ENCODE measurements around the gene ASB4.
"Not testable (repeated sequence)": the region's sequence is repeated elsewhere in the genome, so short reads cannot be mapped to it uniquely, and the experiment has no call there.

Gene ASB4

GRCh38 chr7:95549818-95550529 lies 64.2 kb downstream of the ASB4 start:
- Mint-ChIP-seq H3K4me3 (no peak overlapping the region), H3K27ac (no peak overlapping the region), H3K9me3 (no peaks in the 10 kb centered on the region), H3K27me3 (peaks cover 10% of the 10 kb centered on the region), H3K4me1 (peaks cover 14% of the 10 kb centered on the region), H3K36me3 (no peaks in the 10 kb centered on the region)
- ATAC-seq = no peak

- no peaks in the 10 kb centered on the region for H3K36me3 Mint-ChIP-seq
- H3K27me3 Mint-ChIP-seq = peaks cover 10% of the 10 kb centered on the region
- no peaks in the 10 kb centered on the region for H3K9me3 Mint-ChIP-seq
- no peak overlapping the region for H3K27ac Mint-ChIP-seq
- H3K4me1 Mint-ChIP-seq = peaks cover 10% of the 10 kb centered on the region
- ATAC-seq = no peak
- H3K4me3 Mint-ChIP-seq = no peak overlapping the region
Observed at GRCh38 chr7:95550546-95550945, 64.8 kb downstream of the ASB4 start.

GRCh38 chr7:95552010-95552926 lies 66.5 kb downstream of the ASB4 start:
- not testable (repeated sequence) for ATAC-seq, H3K4me1 Mint-ChIP-seq, H3K27ac Mint-ChIP-seq, H3K4me3 Mint-ChIP-seq, H3K9me3 Mint-ChIP-seq, H3K36me3 Mint-ChIP-seq
- H3K27me3 Mint-ChIP-seq = peaks cover 10% of the 10 kb centered on the region

GRCh38 chr7:95553939-95554338 lies 68.2 kb downstream of the ASB4 start:
- no peak for ATAC-seq
- Mint-ChIP-seq H3K4me3 (no peak overlapping the region), H3K4me1 (peaks cover 7% of the 10 kb centered on the region), H3K27me3 (peaks cover 10% of the 10 kb centered on the region), H3K36me3 (no peaks in the 10 kb centered on the region), H3K9me3 (no peaks in the 10 kb centered on the region), H3K27ac (no peak overlapping the region)

- H3K36me3 Mint-ChIP-seq = no peaks in the 10 kb centered on the region
- no peak overlapping the region for H3K4me3 Mint-ChIP-seq
- ATAC-seq = no peak
- H3K27ac Mint-ChIP-seq = peak overlapping the region; percentile 12
- peaks cover 10% of the 10 kb centered on the region for H3K27me3 Mint-ChIP-seq
- no peaks in the 10 kb centered on the region for H3K9me3 Mint-ChIP-seq
- H3K4me1 Mint-ChIP-seq = no peaks in the 10 kb centered on the region
Observed at GRCh38 chr7:95556777-95557176, 71.0 kb downstream of the ASB4 start.

GRCh38 chr7:95558864-95559263 lies 73.1 kb downstream of the ASB4 start:
- Mint-ChIP-seq H3K9me3 (peaks cover 3% of the 10 kb centered on the region), H3K27ac (no peak overlapping the region), H3K27me3 (peaks cover 3% of the 10 kb centered on the region), H3K4me3 (no peak overlapping the region), H3K4me1 (no peaks in the 10 kb centered on the region), H3K36me3 (no peaks in the 10 kb centered on the region)
- ATAC-seq = no peak

- Mint-ChIP-seq H3K4me1 (no peaks in the 10 kb centered on the region), H3K9me3 (peaks cover 3% of the 10 kb centered on the region), H3K4me3 (no peak overlapping the region), H3K27me3 (no peaks in the 10 kb centered on the region), H3K27ac (no peak overlapping the region), H3K36me3 (no peaks in the 10 kb centered on the region)
- no peak for ATAC-seq
Observed at GRCh38 chr7:95560674-95561073, 74.9 kb downstream of the ASB4 start.

- H3K27ac Mint-ChIP-seq = no peak overlapping the region
- peaks cover 4% of the 10 kb centered on the region for H3K9me3 Mint-ChIP-seq
- no peaks in the 10 kb centered on the region for H3K27me3 Mint-ChIP-seq
- no peaks in the 10 kb centered on the region for H3K36me3 Mint-ChIP-seq
- H3K4me3 Mint-ChIP-seq = no peak overlapping the region
- ATAC-seq = no peak
- no peaks in the 10 kb centered on the region for H3K4me1 Mint-ChIP-seq
Observed at GRCh38 chr7:95569720-95570119, 84.0 kb downstream of the ASB4 start.

- H3K27ac Mint-ChIP-seq = no peak overlapping the region
- no peaks in the 10 kb centered on the region for H3K36me3 Mint-ChIP-seq
- H3K27me3 Mint-ChIP-seq = no peaks in the 10 kb centered on the region
- H3K9me3 Mint-ChIP-seq = peaks cover 4% of the 10 kb centered on the region
- no peaks in the 10 kb centered on the region for H3K4me1 Mint-ChIP-seq
- no peak overlapping the region for H3K4me3 Mint-ChIP-seq
- ATAC-seq = no peak
Observed at GRCh38 chr7:95577137-95577536, 91.4 kb downstream of the ASB4 start.

- Mint-ChIP-seq H3K9me3 (no peaks in the 10 kb centered on the region), H3K27me3 (no peaks in the 10 kb centered on the region), H3K4me1 (no peaks in the 10 kb centered on the region), H3K27ac (no peak overlapping the region), H3K36me3 (no peaks in the 10 kb centered on the region), H3K4me3 (no peak overlapping the region)
- no peak for ATAC-seq
Observed at GRCh38 chr7:95578299-95578855, 92.6 kb downstream of the ASB4 start.

- no peak for ATAC-seq
- H3K27me3 Mint-ChIP-seq = no peaks in the 10 kb centered on the region
- H3K36me3 Mint-ChIP-seq = peaks cover 4% of the 10 kb centered on the region
- H3K4me1 Mint-ChIP-seq = no peaks in the 10 kb centered on the region
- H3K9me3 Mint-ChIP-seq = no peaks in the 10 kb centered on the region
- no peak overlapping the region for H3K4me3 Mint-ChIP-seq
- H3K27ac Mint-ChIP-seq = no peak overlapping the region
Observed at GRCh38 chr7:95579318-95579717, 93.6 kb downstream of the ASB4 start.

- H3K9me3 Mint-ChIP-seq = no peaks in the 10 kb centered on the region
- ATAC-seq = no peak
- no peaks in the 10 kb centered on the region for H3K27me3 Mint-ChIP-seq
- H3K4me1 Mint-ChIP-seq = no peaks in the 10 kb centered on the region
- H3K27ac Mint-ChIP-seq = no peak overlapping the region
- H3K4me3 Mint-ChIP-seq = no peak overlapping the region
- peaks cover 6% of the 10 kb centered on the region for H3K36me3 Mint-ChIP-seq
Observed at GRCh38 chr7:95581467-95581866, 95.7 kb downstream of the ASB4 start.

- ATAC-seq = no peak
- no peaks in the 10 kb centered on the region for H3K27me3 Mint-ChIP-seq
- H3K4me1 Mint-ChIP-seq = no peaks in the 10 kb centered on the region
- peaks cover 11% of the 10 kb centered on the region for H3K36me3 Mint-ChIP-seq
- no peak overlapping the region for H3K4me3 Mint-ChIP-seq
- no peak overlapping the region for H3K27ac Mint-ChIP-seq
- no peaks in the 10 kb centered on the region for H3K9me3 Mint-ChIP-seq
Observed at GRCh38 chr7:95582578-95583293, 97.0 kb downstream of the ASB4 start.

- no peak for ATAC-seq
- Mint-ChIP-seq H3K4me3 (no peak overlapping the region), H3K27ac (no peak overlapping the region), H3K27me3 (no peaks in the 10 kb centered on the region), H3K4me1 (peaks cover 2% of the 10 kb centered on the region), H3K9me3 (no peaks in the 10 kb centered on the region), H3K36me3 (peaks cover 11% of the 10 kb centered on the region)
Observed at GRCh38 chr7:95583834-95584621, 98.3 kb downstream of the ASB4 start.
